Lower lobe of right lung (tissue), 2 donors: ENCODE measurements around the gene CCDC93. TPM values are rescaled to one million over a fixed set of nuclear protein-coding genes. Genes with fewer than 3 reads are reported as not detected.
A peak's percentile ranks its signal among the peaks of the same experiment; 100 is the strongest.

Experiments
- ATAC-seq, 2 donors: fragments of 200-7000 bp; cut with Tn5 transposase; one replicate each; pipeline ENCODE4 v1.9.1; 2020 to 2022; ENCODE audit warnings: mild to moderate bottlenecking in 2 of 2, moderate library complexity in 2 of 2
- DNase-seq: peaks from one replicate; pipeline ENCODE4 v3.0.0-alpha.2; 2020
- H3K27ac ChIP-seq: fragments of 200-600 bp; one replicate; pipeline ENCODE4 v1.8.0; 2022
- H3K27me3 ChIP-seq: fragments of 200-600 bp; one replicate; pipeline ENCODE4 v1.8.0; 2022; ENCODE audit warnings: low read depth
- H3K36me3 ChIP-seq: fragments of 200-600 bp; one replicate; pipeline ENCODE4 v1.8.0; 2022; ENCODE audit warnings: mild to moderate bottlenecking
- H3K4me1 ChIP-seq: fragments of 200-600 bp; one replicate; pipeline ENCODE4 v1.8.0; 2022
- H3K4me3 ChIP-seq: fragments of 200-600 bp; one replicate; pipeline ENCODE4 v1.8.0; 2022; ENCODE audit warnings: mild to moderate bottlenecking
- H3K9me3 ChIP-seq: fragments of 200-600 bp; one replicate; pipeline ENCODE4 v1.8.0; 2022
- intact Hi-C: fragments of 100-400 bp; cut with DNase I; formaldehyde crosslinking; loops from one replicate; pipeline ENCODE4 v1.11.0; 2022
- total RNA-seq: library from RNA; stranded (reverse); fragmentation: NEBNext Ultra II Directional; extraction: Animal tissue kit (Norgen Biotek cat#: 25700); gene quantifications from one replicate; pipeline ENCODE4 v1.2.1, GENCODE V29; 2021
- TF ChIP-seq, protein P1 (sequence below): fragments of 200-600 bp; IDR thresholded peaks from one replicate; pipeline ENCODE4 v1.8.0; 2022; ENCODE audit warnings: antibody characterized with exemption, mild to moderate bottlenecking
- donor health status: DM: no; HTN: yes; CAD: no; lungs with severe emphysema.

The CCDC93 gene
- total RNA-seq, 1 donor from 2014 or later, result 47.3 TPM

DNA sequence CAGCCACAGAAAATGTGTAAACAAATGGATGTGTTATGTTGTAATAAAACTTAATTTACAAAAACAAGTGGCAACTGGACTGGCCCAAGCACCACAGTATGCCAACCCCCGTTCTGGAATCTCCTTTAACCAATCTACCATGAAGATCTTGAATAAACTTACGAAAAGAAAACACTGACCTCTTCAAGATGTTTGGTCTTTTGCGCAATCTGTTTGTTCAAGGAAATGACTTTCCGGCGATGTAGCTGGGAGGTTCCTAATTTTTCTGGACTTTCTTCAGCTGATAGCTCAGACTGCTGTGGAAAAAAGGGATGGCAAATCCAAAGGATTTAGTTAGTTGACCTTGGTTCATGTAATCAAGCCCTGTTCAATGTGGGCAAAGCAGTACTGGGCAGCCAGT, 55.7 kb downstream of the CCDC93 start:
- ATAC-seq (peak; percentile 93 to 96), DNase-seq (no peak)
- Histone ChIP-seq H3K36me3 (peaks cover 79% of the 10 kb centered on the region), H3K27me3 (no peaks in the 10 kb centered on the region), H3K27ac (peak overlapping the region; percentile 13), H3K4me3 (no peak overlapping the region), H3K4me1 (peaks cover 14% of the 10 kb centered on the region), H3K9me3 (no peaks in the 10 kb centered on the region)
- intact Hi-C loops, result no loop called here
- TF ChIP-seq, protein P1, sequence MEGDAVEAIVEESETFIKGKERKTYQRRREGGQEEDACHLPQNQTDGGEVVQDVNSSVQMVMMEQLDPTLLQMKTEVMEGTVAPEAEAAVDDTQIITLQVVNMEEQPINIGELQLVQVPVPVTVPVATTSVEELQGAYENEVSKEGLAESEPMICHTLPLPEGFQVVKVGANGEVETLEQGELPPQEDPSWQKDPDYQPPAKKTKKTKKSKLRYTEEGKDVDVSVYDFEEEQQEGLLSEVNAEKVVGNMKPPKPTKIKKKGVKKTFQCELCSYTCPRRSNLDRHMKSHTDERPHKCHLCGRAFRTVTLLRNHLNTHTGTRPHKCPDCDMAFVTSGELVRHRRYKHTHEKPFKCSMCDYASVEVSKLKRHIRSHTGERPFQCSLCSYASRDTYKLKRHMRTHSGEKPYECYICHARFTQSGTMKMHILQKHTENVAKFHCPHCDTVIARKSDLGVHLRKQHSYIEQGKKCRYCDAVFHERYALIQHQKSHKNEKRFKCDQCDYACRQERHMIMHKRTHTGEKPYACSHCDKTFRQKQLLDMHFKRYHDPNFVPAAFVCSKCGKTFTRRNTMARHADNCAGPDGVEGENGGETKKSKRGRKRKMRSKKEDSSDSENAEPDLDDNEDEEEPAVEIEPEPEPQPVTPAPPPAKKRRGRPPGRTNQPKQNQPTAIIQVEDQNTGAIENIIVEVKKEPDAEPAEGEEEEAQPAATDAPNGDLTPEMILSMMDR, result no peak

DNA sequence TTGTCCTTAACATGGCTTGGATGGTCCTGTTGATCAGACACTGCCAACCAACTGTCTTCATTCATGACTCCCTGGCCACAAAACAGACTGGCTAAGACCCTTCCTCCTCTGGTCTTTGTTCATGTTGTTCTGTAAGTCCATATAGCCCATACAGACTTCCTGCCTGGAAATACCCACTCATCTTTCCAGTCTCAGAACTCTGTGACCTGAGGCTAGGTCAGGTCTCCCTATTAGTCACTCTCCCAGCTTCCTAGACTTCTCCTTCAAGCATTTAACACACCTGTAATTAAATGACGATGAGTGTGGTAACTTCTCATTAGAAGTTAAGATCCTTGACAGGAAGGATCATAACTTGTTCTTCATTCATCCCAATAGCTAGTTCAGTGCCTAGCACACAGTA, 56.3 kb downstream of the CCDC93 start:
- TF ChIP-seq, protein P1, result no peak
- Histone ChIP-seq H3K4me3 (no peak overlapping the region), H3K27ac (no peak overlapping the region), H3K4me1 (peaks cover 14% of the 10 kb centered on the region), H3K27me3 (no peaks in the 10 kb centered on the region), H3K9me3 (no peaks in the 10 kb centered on the region), H3K36me3 (peaks cover 84% of the 10 kb centered on the region)
- DNase-seq (no peak), ATAC-seq (peak; percentile 61 to 70)
- intact Hi-C loops, result no loop called here

DNA sequence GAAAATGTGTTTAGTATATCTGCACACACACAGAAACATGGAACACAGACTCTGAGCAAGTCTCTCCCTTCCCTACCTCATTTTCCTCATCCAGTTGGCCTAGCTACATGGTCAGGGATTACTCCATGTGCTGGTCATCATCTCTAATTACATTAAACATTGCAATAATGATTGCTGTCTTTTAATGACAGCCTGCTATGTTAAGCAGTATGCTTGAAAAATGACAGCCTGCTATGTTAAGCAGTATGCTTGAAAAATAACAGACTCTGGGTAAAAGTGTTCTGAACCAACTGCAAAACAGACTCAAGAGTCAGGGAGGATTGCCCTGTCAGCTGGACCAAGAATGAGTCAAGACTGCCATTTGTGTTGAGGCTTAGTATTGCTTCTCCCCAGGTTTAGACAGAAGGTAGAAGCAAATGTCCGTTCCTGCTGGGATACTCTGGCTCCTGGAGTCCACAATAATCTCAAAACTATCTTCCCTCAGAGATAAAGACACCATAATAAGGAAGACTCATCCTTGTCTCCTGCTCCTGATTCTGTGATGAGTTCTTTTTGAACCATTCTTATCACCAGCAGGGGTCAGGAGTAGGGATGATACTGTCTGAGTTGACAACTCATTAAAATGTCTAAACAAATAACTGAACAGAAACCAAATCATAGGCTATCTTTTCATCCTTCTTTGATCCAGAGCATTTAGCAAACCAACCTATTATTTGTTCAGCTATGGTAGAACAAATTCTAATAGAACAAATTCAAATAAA, 57.7 kb downstream of the CCDC93 start:
- DNase-seq (no peak), ATAC-seq (no peak)
- Histone ChIP-seq H3K27ac (no peak overlapping the region), H3K9me3 (no peaks in the 10 kb centered on the region), H3K36me3 (peaks cover 95% of the 10 kb centered on the region), H3K27me3 (no peaks in the 10 kb centered on the region), H3K4me3 (no peak overlapping the region), H3K4me1 (peaks cover 14% of the 10 kb centered on the region)
- TF ChIP-seq, protein P1, result no peak
- intact Hi-C loops, result no loop called here

DNA sequence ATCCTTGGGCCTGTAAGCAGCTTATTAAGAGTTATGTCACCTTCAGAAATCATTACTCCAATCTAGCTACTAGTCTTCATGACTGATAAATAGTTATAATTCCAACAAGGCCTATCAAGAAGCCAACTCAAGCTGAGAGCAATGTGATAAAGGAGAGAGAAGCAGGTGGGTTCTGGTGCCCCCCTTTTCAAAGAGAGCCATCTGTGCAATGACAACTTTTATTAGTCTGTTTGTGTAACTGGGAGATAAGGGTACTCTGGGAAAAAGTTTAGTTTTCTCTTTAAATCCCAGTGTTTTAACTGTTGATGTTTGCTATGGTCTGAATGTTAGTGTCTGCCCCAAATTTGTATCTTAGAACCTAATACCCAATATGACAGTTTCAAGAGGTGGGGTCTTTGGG, 60.6 kb downstream of the CCDC93 start:
- intact Hi-C loops, result no loop called here
- Histone ChIP-seq H3K9me3 (no peaks in the 10 kb centered on the region), H3K27me3 (no peaks in the 10 kb centered on the region), H3K36me3 (peaks cover 99% of the 10 kb centered on the region), H3K27ac (no peak overlapping the region), H3K4me3 (no peak overlapping the region), H3K4me1 (peaks cover 9% of the 10 kb centered on the region)
- TF ChIP-seq, protein P1, result no peak
- no peak for ATAC-seq
- no peak for DNase-seq

DNA sequence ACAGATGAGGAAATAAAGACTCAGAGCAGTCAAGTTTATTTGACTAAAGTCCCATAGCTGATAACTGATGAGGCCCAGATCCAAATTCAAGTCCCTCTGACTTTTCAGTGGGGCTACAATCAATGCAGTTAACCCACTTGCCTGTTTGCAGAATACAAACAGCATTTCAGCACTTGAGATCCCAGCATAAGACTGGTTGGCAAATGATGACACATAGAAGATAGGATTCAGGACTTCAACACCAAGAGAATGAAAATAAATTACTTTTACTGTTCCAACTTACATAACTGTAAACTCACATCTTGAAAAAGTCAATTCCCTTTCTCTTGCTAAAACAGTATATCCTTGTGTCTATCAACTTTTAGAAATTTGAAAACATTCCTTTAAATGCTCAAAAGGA, 61.2 kb downstream of the CCDC93 start:
- TF ChIP-seq, protein P1, result no peak
- DNase-seq (no peak), ATAC-seq (no peak)
- no peak overlapping the region for H3K27ac ChIP-seq
- no peak overlapping the region for H3K4me3 ChIP-seq
- H3K9me3 ChIP-seq, result no peaks in the 10 kb centered on the region
- peaks cover 9% of the 10 kb centered on the region for H3K4me1 ChIP-seq
- peaks cover 99% of the 10 kb centered on the region for H3K36me3 ChIP-seq
- intact Hi-C loops, result no loop called here
- no peaks in the 10 kb centered on the region for H3K27me3 ChIP-seq
